GM12878 (cell line): ENCODE results near the gene TSPAN16. TPM values are rescaled to one million over a fixed set of nuclear protein-coding genes. Genes with fewer than 3 reads are reported as not detected.

Source experiments
- ATAC-seq: fragments of 200-7000 bp; cut with Tn5 transposase; 3 replicates; pipeline ENCODE4 v1.9.1; 2020; ENCODE audit warnings: mild to moderate bottlenecking, moderate library complexity
- BruUV-seq: library from RNA; stranded (reverse); fragments of 400-500 nt; replicated peaks from 2 replicates; lab custom pipeline; 2021; lab: Mats Ljungman, UMichigan
- CTCF ChIA-PET: fragments of 300-600 bp; sonication (Branson Sonifier 250); formaldehyde crosslinking; extraction: SDS; loops from one replicate; lab custom pipeline; 2021; ENCODE audit warnings: inconsistent platforms; lab: Yijun Ruan, JAX
- POLR2A ChIA-PET: fragments of 350-600 bp; formaldehyde crosslinking; extraction: SDS; loops from one replicate; lab custom pipeline; 2021; ENCODE audit warnings: inconsistent platforms; lab: Charles Lee
- RAD21 ChIA-PET: fragments of 300-600 bp; sonication (Branson Sonifier 250); formaldehyde crosslinking; loops from one replicate; lab custom pipeline; 2023; ENCODE audit warnings: antibody characterized with exemption; ENCODE audit not compliant: unreplicated experiment; lab: Charles Lee
- SMC1A ChIA-PET: fragments of 300-600 bp; sonication (Branson Sonifier 250); formaldehyde crosslinking; loops from one replicate; lab custom pipeline; 2023; ENCODE audit not compliant: unreplicated experiment, uncharacterized antibody; lab: Charles Lee
- DNase-seq: peaks from one replicate; pipeline ENCODE4 v3.0.0-alpha.2; 2011; ENCODE audit warnings: low read depth, low spot score
- FAIRE-seq: peaks from 3 replicates; lab custom pipeline; 2011; peaks lifted over from hg19 to GRCh38; lab: Jason Lieb, UNC
- H2AFZ ChIP-seq: 2 replicates; pipeline ENCODE4 v1.6.0; 2011; ENCODE audit warnings: low read depth, low read length, control low read depth; ENCODE audit not compliant: control insufficient read depth
- H3K27ac ChIP-seq: 2 replicates; pipeline ENCODE4 v1.5.1; 2011; ENCODE audit warnings: control low read depth; ENCODE audit not compliant: control insufficient read depth, insufficient read depth
- H3K27me3 ChIP-seq, 2 experiments: replicated peaks in 1 of 2; 2 replicates each; pipeline versions ENCODE4 v1.6.0 to v1.6.1; 2011; ENCODE audit warnings: low read length in 1 of 2; ENCODE audit not compliant: control insufficient read depth in 2 of 2, insufficient read depth in 2 of 2
- H3K36me3 ChIP-seq, 2 experiments: 2 replicates each; pipeline ENCODE4 v1.5.1; 2011; ENCODE audit warnings: low read length in 1 of 2; ENCODE audit not compliant: control insufficient read depth in 2 of 2, insufficient read depth in 2 of 2
- H3K4me1 ChIP-seq: 2 replicates; pipeline ENCODE4 v1.6.1; 2011; ENCODE audit warnings: mild to moderate bottlenecking, low read length, moderate library complexity, mixed read lengths; ENCODE audit not compliant: control insufficient read depth, insufficient read depth
- H3K4me2 ChIP-seq: 2 replicates; pipeline ENCODE4 v1.6.0; 2011; ENCODE audit warnings: control low read depth; ENCODE audit not compliant: control insufficient read depth, insufficient read depth
- H3K4me3 ChIP-seq: fragments of 200-600 bp; sonication (generic); 2 replicates; pipeline ENCODE4 v1.5.1; 2016
- H3K79me2 ChIP-seq: 2 replicates; pipeline ENCODE4 v1.6.0; 2011; ENCODE audit warnings: low read length; ENCODE audit not compliant: control insufficient read depth, insufficient read depth
- H3K9ac ChIP-seq: 2 replicates; pipeline ENCODE4 v1.8.0; 2011; ENCODE audit warnings: low read length, control low read depth, mixed read lengths; ENCODE audit not compliant: control insufficient read depth, insufficient read depth
- H3K9me3 ChIP-seq: replicated peaks from 3 replicates; pipeline ENCODE4 v1.5.1; 2011; ENCODE audit warnings: mild to moderate bottlenecking, low read length; ENCODE audit not compliant: control insufficient read depth, insufficient read depth
- H4K20me1 ChIP-seq: 2 replicates; pipeline ENCODE4 v1.6.0; 2011; ENCODE audit not compliant: control insufficient read depth, insufficient read depth
- CHD1 ChIP-seq: IDR thresholded peaks from 2 replicates; pipeline ENCODE4 v1.6.1; 2012; ENCODE audit warnings: low read depth, low read length, improper control_type of control experiment
- CHD4 ChIP-seq: fragments of 200-600 bp; sonication (generic); IDR thresholded peaks from 2 replicates; pipeline ENCODE4 v1.6.1; 2016; ENCODE audit warnings: mild to moderate bottlenecking
- EED ChIP-seq: sonication (generic); IDR thresholded peaks from 2 replicates; pipeline ENCODE4 v1.6.1; 2016; ENCODE audit warnings: antibody characterized with exemption, low read depth
- EP300 ChIP-seq, 2 experiments: fragments of 150-350 bp in 1 of 2; IDR thresholded peaks; 2 replicates each; pipeline ENCODE4 v1.6.1; 2011 to 2012; ENCODE audit warnings: low read depth in 2 of 2, low read length in 2 of 2, borderline replicate concordance in 1 of 2, improper control_type of control experiment in 1 of 2, inconsistent platforms in 1 of 2; ENCODE audit not compliant: control insufficient read depth in 1 of 2
- EZH2 ChIP-seq: IDR thresholded peaks from 2 replicates; pipeline ENCODE4 v1.6.1; 2012; ENCODE audit warnings: low read depth, mild to moderate bottlenecking, control low read depth, inconsistent platforms, low read length, borderline replicate concordance; ENCODE audit not compliant: control insufficient read depth
- FOXM1 ChIP-seq: IDR thresholded peaks from 2 replicates; pipeline ENCODE4 v1.6.1; 2012; ENCODE audit warnings: low read depth, mild to moderate bottlenecking, inconsistent platforms, low read length, moderate library complexity
- GABPA ChIP-seq: IDR thresholded peaks from 2 replicates; pipeline ENCODE4 v1.6.1; 2014; ENCODE audit warnings: antibody characterized with exemption, low read depth, mild to moderate bottlenecking, inconsistent platforms
- GATAD2B ChIP-seq: fragments of 450-650 bp; conservative IDR thresholded peaks from 2 replicates; pipeline ENCODE4 v1.6.1; 2017; ENCODE audit warnings: low read depth, mild to moderate bottlenecking, moderate library complexity
- MEF2A ChIP-seq: IDR thresholded peaks from 2 replicates; pipeline ENCODE4 v1.6.1; 2011; ENCODE audit warnings: low read depth, mild to moderate bottlenecking, low read length, moderate library complexity; ENCODE audit not compliant: insufficient read depth
- MTA2 ChIP-seq: fragments of 450-650 bp; IDR thresholded peaks from 2 replicates; pipeline ENCODE4 v1.6.1; 2016; ENCODE audit warnings: low read depth, mild to moderate bottlenecking, moderate library complexity
- MTA3 ChIP-seq: IDR thresholded peaks from 2 replicates; pipeline ENCODE4 v1.6.1; 2012; ENCODE audit warnings: low read length, inconsistent platforms, borderline replicate concordance
- NBN ChIP-seq: fragments of 450-650 bp; IDR thresholded peaks from 2 replicates; pipeline ENCODE4 v1.6.1; 2016
- NFIC ChIP-seq: IDR thresholded peaks from 2 replicates; pipeline ENCODE4 v1.6.1; 2012; ENCODE audit warnings: low read depth, mild to moderate bottlenecking, inconsistent platforms, low read length, moderate library complexity
- PML ChIP-seq: IDR thresholded peaks from 2 replicates; pipeline ENCODE4 v1.6.1; 2012; ENCODE audit warnings: low read length, inconsistent platforms
- RELA ChIP-seq: fragments of 450-650 bp; IDR thresholded peaks from 2 replicates; pipeline ENCODE4 v1.8.0; 2014; ENCODE audit warnings: borderline replicate concordance; ENCODE audit not compliant: partially characterized antibody
- RUNX3 ChIP-seq: IDR thresholded peaks from 2 replicates; pipeline ENCODE4 v1.6.1; 2012; ENCODE audit warnings: low read length, inconsistent platforms
- SKIL ChIP-seq: fragments of 450-650 bp; IDR thresholded peaks from 2 replicates; pipeline ENCODE4 v1.6.1; 2017; ENCODE audit warnings: mild to moderate bottlenecking, low read depth, inconsistent platforms; ENCODE audit not compliant: poor library complexity, severe bottlenecking
- SMARCA5 ChIP-seq: fragments of 450-650 bp; IDR thresholded peaks from 2 replicates; pipeline ENCODE4 v1.6.1; 2017; ENCODE audit warnings: mild to moderate bottlenecking
- ZNF24 ChIP-seq: fragments of 450-650 bp; IDR thresholded peaks from 2 replicates; pipeline ENCODE4 v1.6.1; 2017; ENCODE audit warnings: antibody characterized with exemption, mild to moderate bottlenecking
- WGBS: methylation state at CpG from one replicate; pipeline ENCODE4 v1.1.6; 2016; ENCODE audit warnings: low lambda C conversion rate; ENCODE audit not compliant: insufficient replicate concordance, insufficient coverage; ENCODE audit errors: missing lambda C conversion rate; 5-methylcytosine and 5-hydroxymethylcytosine counted together
- in situ Hi-C: fragments of 300-500 bp; cut with MboI; formaldehyde crosslinking; loops from 9 replicates; pipeline ENCODE4 v1.14.3; 2018; ENCODE audit warnings: mixed read lengths
- intact Hi-C: fragments of 100-400 bp; cut with micrococcal nuclease; formaldehyde crosslinking; loops from one replicate; pipeline ENCODE4 v1.14.2; 2022; ENCODE audit not compliant: unreplicated experiment
- polyA plus RNA-seq, 11 experiments: library from polyadenylated mRNA; depleted of rRNA in 4 of 11; unstranded in 6 of 11; stranded (reverse) in 5 of 11; fragments of >200 nt; fragmentation: Nextera tagmentation in 4 of 11; fragmentation: Illumina TruSeq in 1 of 11; extraction: Ambion mirVana in 4 of 11; extraction: Trizol in 1 of 11; gene quantifications; 1 replicate in 1 of 11; 2 replicates in 10 of 11; pipeline versions ENCODE4 v1.2.1 to v1.2.3, GENCODE V29; 2011 to 2016; ENCODE audit warnings: inconsistent platforms in 2 of 11, missing spikeins in 2 of 11, low read depth in 1 of 11
- total RNA-seq, 4 experiments: library from RNA; depleted of rRNA in 3 of 4; stranded (reverse); fragments of >200 nt in 3 of 4; fragmentation: Illumina TruSeq in 1 of 4; extraction: Trizol in 1 of 4; gene quantifications; 2 replicates each; pipeline versions ENCODE4 v1.2.1 to v1.2.3, GENCODE V29; 2013 to 2021
- TF ChIP-seq, protein P1 (sequence below): fragments of 450-650 bp; IDR thresholded peaks from 2 replicates; pipeline ENCODE4 v1.6.1; 2017; ENCODE audit warnings: borderline replicate concordance

Gene TSPAN16
- total and polyA plus RNA-seq, 10 of the 15 experiments (the other 5 are each of a cell fraction or from before 2014, with no cell fraction given) = not detected

GRCh38 chr19:11278670-11279069, 17.3 kb upstream of the TSPAN16 start (continued):
- TF ChIP-seq SKIL (no peak), CHD1 (no peak), CHD4 (no peak), RELA (no peak), NFIC (no peak), EZH2 (no peak), ZNF24 (no peak), SMARCA5 (no peak)

DNA sequence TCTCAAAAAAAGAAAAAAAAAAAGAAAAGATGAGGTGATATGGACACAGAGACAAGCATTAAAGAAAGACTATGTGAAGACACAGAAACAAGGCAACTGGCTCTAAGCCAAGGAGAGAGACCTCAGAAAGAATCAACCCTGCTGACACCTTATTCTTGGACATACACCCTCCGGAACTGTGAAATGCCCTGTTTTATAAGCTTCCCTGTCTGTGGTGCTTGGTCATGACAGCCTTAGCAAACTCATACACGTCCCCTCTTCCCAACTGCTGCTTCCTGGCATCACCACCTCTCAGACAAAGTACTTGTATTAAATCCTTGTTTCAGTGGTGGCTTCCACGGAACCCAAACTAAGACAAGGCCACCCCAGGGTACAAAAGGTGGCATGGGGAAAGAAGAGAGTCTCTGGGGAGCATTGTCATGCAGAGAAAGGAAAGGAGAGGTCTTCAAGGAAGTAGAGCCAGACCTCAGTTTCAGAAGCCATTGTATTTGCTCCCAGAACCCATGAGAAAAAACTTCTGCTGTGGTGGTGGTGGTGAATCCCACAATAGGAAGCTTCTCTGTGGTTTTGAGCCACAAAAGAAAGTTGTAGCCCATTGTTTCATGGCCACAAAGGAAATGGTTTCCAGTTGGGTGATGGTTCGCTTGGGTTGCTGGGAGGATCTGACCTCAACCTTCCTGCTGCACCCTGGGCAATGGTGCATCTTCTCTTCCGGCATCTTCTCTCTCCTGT, 16.3 kb upstream of the TSPAN16 start:
- FAIRE-seq = peak; percentile 74
- no peaks in the 10 kb centered on the region; the same call in 2 of the 3 replicates for H3K9me3 ChIP-seq
- SMC1A ChIA-PET = interaction anchor here (1.5 kb wide), 1 partner anchor 203 kb away, joined by 3 read pairs; no protein-coding TSS in a partner anchor
- H3K4me3 ChIP-seq = no peak overlapping the region
- 10% methylated on average over 5 of the region's 5 CpGs for WGBS
- peak; percentile 88 for ATAC-seq
- no TSS peak for BruUV-seq
- H3K9ac ChIP-seq = no peak overlapping the region
- peak; percentile 86 for DNase-seq
- peak overlapping the region; percentile 74 for H2AFZ ChIP-seq
- H3K27me3 ChIP-seq = no peaks in the 10 kb centered on the region
- RAD21 ChIA-PET = interaction anchor here (1.0 kb wide), 1 partner anchor 10 kb away, joined by 5 read pairs; no protein-coding TSS in a partner anchor
- CTCF ChIA-PET = interaction anchor here (0.6 to 1.5 kb wide), 5 partner anchors 14 to 98 kb away, joined by 3 to 4 read pairs (median 4); partner anchors contain the start of gene DOCK6
- no peaks in the 10 kb centered on the region for H3K36me3 ChIP-seq
- peak overlapping the region; percentile 74 for H3K4me2 ChIP-seq
- H4K20me1 ChIP-seq = no peaks in the 10 kb centered on the region
- POLR2A ChIA-PET = interaction anchor here (0.6 to 0.7 kb wide), 3 partner anchors 49 to 192 kb away, joined by 4 to 9 read pairs (median 8); no protein-coding TSS in a partner anchor
- H3K4me1 ChIP-seq = peaks cover 9% of the 10 kb centered on the region
- peak overlapping the region; percentile 56; the same call in 1 of the 2 replicates for H3K27ac ChIP-seq
- no peaks in the 10 kb centered on the region for H3K79me2 ChIP-seq
- intact Hi-C loops (no loop called here), in situ Hi-C loops (no loop called here)
- TF ChIP-seq MTA3 = peak; percentile 80; the same call in 1 of the 2 replicates
- TF ChIP-seq EP300 (IDR thresholded peaks at IDR 0.05; ENCODE audit: borderline replicate concordance in 1 of 2, control insufficient read depth in 1 of 2, low read depth in 2 of 2, low read length in 2 of 2) = peak in 1 of 2 experiments; percentile 57; a peak in 1 of 4 replicates
- TF ChIP-seq GABPA = peak; percentile 57; the same call in 1 of the 2 replicates
- TF ChIP-seq MTA2 = peak; percentile 45; the same call in 1 of the 2 replicates
- peak; percentile 92 for TF ChIP-seq NFIC
- no peak for TF ChIP-seq NBN
- TF ChIP-seq EED = peak; percentile 94
- TF ChIP-seq FOXM1 = peak; percentile 80
- peak; percentile 99 for TF ChIP-seq RUNX3
- 0 out of 2 replicates have a peak, but pooled peaks have one; percentile 34 for TF ChIP-seq MEF2A
- TF ChIP-seq, protein P1, sequence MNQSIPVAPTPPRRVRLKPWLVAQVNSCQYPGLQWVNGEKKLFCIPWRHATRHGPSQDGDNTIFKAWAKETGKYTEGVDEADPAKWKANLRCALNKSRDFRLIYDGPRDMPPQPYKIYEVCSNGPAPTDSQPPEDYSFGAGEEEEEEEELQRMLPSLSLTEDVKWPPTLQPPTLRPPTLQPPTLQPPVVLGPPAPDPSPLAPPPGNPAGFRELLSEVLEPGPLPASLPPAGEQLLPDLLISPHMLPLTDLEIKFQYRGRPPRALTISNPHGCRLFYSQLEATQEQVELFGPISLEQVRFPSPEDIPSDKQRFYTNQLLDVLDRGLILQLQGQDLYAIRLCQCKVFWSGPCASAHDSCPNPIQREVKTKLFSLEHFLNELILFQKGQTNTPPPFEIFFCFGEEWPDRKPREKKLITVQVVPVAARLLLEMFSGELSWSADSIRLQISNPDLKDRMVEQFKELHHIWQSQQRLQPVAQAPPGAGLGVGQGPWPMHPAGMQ = peak; percentile 66; the same call in 1 of the 2 replicates
- TF ChIP-seq PML = peak; percentile 46; the same call in 1 of the 2 replicates
- 0 out of 2 replicates have a peak, but pooled peaks have one; percentile 32 for TF ChIP-seq GATAD2B
